Measurements from ENCODE around the gene ZNF571. TPM values are rescaled to one million over a fixed set of nuclear protein-coding genes. Genes with fewer than 3 reads are reported as not detected.

The ZNF571 gene
- total RNA-seq, 4 donors from 2014 or later, result 4.9 to 8.8 (median 5.9) TPM

GRCh38 chr19:37551129-37551993 lies 43.2 kb downstream of the ZNF571 start:
- H3K27ac ChIP-seq, result no peak overlapping the region
- H3K9me3 ChIP-seq, result peaks cover 0 to 12% (median 1%) of the 10 kb centered on the region in 3 donors

GRCh38 chr19:37537391-37537947 lies 57.1 kb downstream of the ZNF571 start:
- H3K36me3 ChIP-seq, result peaks cover 13 to 58% of the 10 kb centered on the region in 2 donors
- H3K9me3 ChIP-seq, result peaks cover 0 to 82% (median 6%) of the 10 kb centered on the region in 3 donors
- no peak for ATAC-seq
- WGBS, 2 donors (ENCODE audit: low coverage in 1 of 2), result 96 to 100% methylated on average over 3 to 6 of the region's 7 CpGs
- H3K4me3 ChIP-seq, result no peak overlapping the region
- no peak overlapping the region for H3K27ac ChIP-seq
- no peaks in the 10 kb centered on the region for H3K27me3 ChIP-seq
- no peaks in the 10 kb centered on the region for H3K4me1 ChIP-seq
- TF ChIP-seq EP300 (IDR thresholded peaks at IDR 0.05) (no peak), CTCF (IDR thresholded peaks at IDR 0.05) (no peak), POLR2A (IDR thresholded peaks at IDR 0.05) (no peak), POLR2AphosphoS5 (IDR thresholded peaks at IDR 0.05) (no peak)

More at GRCh38 chr19:37551129-37551993, 43.2 kb downstream of the ZNF571 start:
- H3K36me3 ChIP-seq, result peaks cover 0 to 19% of the 10 kb centered on the region in 2 donors
- no peaks in the 10 kb centered on the region for H3K4me1 ChIP-seq
- H3K4me3 ChIP-seq, result peak overlapping the region in 1 of 2 donors; percentile 36
- H3K27me3 ChIP-seq, result no peaks in the 10 kb centered on the region
- ATAC-seq, result no peak
- 3% methylated on average over 6 to 8 of the region's 65 CpGs for WGBS, 2 donors (ENCODE audit: low coverage in 1 of 2)
- TF ChIP-seq POLR2A (IDR thresholded peaks at IDR 0.05) (no peak), CTCF (IDR thresholded peaks at IDR 0.05) (no peak), EP300 (IDR thresholded peaks at IDR 0.05) (no peak), POLR2AphosphoS5 (IDR thresholded peaks at IDR 0.05) (no peak)

- Histone ChIP-seq H3K27me3 (no peaks in the 10 kb centered on the region), H3K36me3 (peaks cover 0 to 95% of the 10 kb centered on the region in 2 donors)
Measured at GRCh38 chr19:37519890-37520289, 74.7 kb downstream of the ZNF571 start.

More at GRCh38 chr19:37519890-37520289, 74.7 kb downstream of the ZNF571 start:
- Histone ChIP-seq H3K9me3 (peaks cover 0 to 77% (median 0%) of the 10 kb centered on the region in 3 donors), H3K27ac (no peak overlapping the region), H3K4me3 (no peak overlapping the region), H3K4me1 (no peaks in the 10 kb centered on the region)
- ATAC-seq, result no peak
- WGBS, 2 donors (ENCODE audit: low coverage in 1 of 2), result 42% methylated on average over 2 of the region's 2 CpGs; no CpG with 5 or more reads in 1 of the 2 donors
- TF ChIP-seq POLR2A (IDR thresholded peaks at IDR 0.05) (no peak), EP300 (IDR thresholded peaks at IDR 0.05) (no peak), CTCF (IDR thresholded peaks at IDR 0.05) (no peak), POLR2AphosphoS5 (IDR thresholded peaks at IDR 0.05) (no peak)

Other genes starting within 250 kb of the ZNF571 start
- gene ZNF527, start 223.7 kb downstream of the ZNF571 start, total RNA-seq, result 1 to 10 TPM; 4.5 to 5.9 (median 5.3) TPM
- gene ZNF569, start 127.3 kb downstream of the ZNF571 start, total RNA-seq, result 10 to 100 TPM in 1 of 4 donors, 1 to 10 TPM in 3; 5.5 to 15.4 (median 6.9) TPM
- gene ZNF570, start 125.4 kb downstream of the ZNF571 start, total RNA-seq, result 10 to 100 TPM in 1 of 4 donors, 1 to 10 TPM in 3; 8.1 to 12.1 (median 8.3) TPM
- gene ZNF793, start 87.9 kb downstream of the ZNF571 start, total RNA-seq, result 1 to 10 TPM; 2.3 to 8.1 (median 6.3) TPM
- gene ZNF540, start 84 bp upstream of the ZNF571 start, total RNA-seq, result 10 to 100 TPM in 1 of 4 donors, 1 to 10 TPM in 3; 2.0 to 11.8 (median 4.8) TPM
- gene ZFP30, start 60.7 kb upstream of the ZNF571 start, total RNA-seq, result 10 to 100 TPM in 3 of 4 donors, 1 to 10 TPM in 1; 9.6 to 17.4 (median 14.9) TPM
- 10 to 100 TPM in 1 of 4 donors, 1 to 10 TPM in 3; 3.9 to 14.9 (median 5.9) TPM for gene ZNF607, start 125.0 kb upstream of the ZNF571 start, total RNA-seq
- gene ZNF573, start 184.8 kb upstream of the ZNF571 start, total RNA-seq, result 10 to 100 TPM in 1 of 4 donors, 1 to 10 TPM in 3; 5.7 to 16.3 (median 8.4) TPM